ENCODE measurements around the gene LYST. TPM values are rescaled to one million over a fixed set of nuclear protein-coding genes. Genes with fewer than 3 reads are reported as not detected.

Gene LYST
- polyA plus RNA-seq, 1 donor (not counting 4 experiments of a cell fraction or from before 2014, with no cell fraction given): 24.7 TPM

DNA sequence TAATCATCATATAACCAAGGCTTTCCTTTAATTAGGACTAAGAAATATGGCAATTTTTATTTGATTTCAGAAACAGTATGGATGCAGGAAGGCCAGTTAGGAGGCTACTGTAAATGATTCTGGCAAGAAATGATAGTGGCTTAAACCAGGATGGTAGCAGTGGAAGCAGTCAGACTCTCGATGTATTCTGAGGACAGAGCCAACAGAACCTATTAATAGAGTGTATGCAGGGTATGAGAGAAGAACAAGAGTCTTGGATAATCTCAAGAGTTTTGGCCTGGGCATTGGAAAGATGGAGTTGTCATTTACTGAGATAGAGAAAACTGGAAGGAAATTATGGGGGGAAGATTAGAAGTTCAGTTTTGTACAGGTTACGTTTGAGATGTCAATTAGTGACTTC is 143.8 kb downstream of the LYST start:
- no peaks in the 10 kb centered on the region for H3K9me3 ChIP-seq (ENCODE audit: control insufficient read depth, low read depth, low read length)
- no peak overlapping the region for H2AFZ ChIP-seq (ENCODE audit: control insufficient read depth, low read length)
- H3K27me3 ChIP-seq (ENCODE audit: control insufficient read depth, extremely low read depth, insufficient read depth, low read length): no peaks in the 10 kb centered on the region
- H3K9me1 ChIP-seq (ENCODE audit: control insufficient read depth, extremely low read depth, insufficient read depth, low read length): no peaks in the 10 kb centered on the region
- H4K20me1 ChIP-seq (ENCODE audit: control insufficient read depth, extremely low read depth, insufficient read depth, low read length): no peaks in the 10 kb centered on the region
- DNase-seq (ENCODE audit: low read depth, low spot score): no peak
- no peak overlapping the region for H3K27ac ChIP-seq (ENCODE audit: control insufficient read depth, insufficient read depth, low read length)
- no peaks in the 10 kb centered on the region for H3K79me2 ChIP-seq (ENCODE audit: control insufficient read depth, insufficient read depth, low read length)
- FAIRE-seq: no peak
- dilution Hi-C loops (cut with MboI; ENCODE audit: extremely low pct_ligation_motif_present, low sequenced_read_pairs): no loop called here
- no peak overlapping the region for H3K9ac ChIP-seq (ENCODE audit: control insufficient read depth, extremely low read depth, insufficient read depth, low read length)
- TF ChIP-seq, protein P1, sequence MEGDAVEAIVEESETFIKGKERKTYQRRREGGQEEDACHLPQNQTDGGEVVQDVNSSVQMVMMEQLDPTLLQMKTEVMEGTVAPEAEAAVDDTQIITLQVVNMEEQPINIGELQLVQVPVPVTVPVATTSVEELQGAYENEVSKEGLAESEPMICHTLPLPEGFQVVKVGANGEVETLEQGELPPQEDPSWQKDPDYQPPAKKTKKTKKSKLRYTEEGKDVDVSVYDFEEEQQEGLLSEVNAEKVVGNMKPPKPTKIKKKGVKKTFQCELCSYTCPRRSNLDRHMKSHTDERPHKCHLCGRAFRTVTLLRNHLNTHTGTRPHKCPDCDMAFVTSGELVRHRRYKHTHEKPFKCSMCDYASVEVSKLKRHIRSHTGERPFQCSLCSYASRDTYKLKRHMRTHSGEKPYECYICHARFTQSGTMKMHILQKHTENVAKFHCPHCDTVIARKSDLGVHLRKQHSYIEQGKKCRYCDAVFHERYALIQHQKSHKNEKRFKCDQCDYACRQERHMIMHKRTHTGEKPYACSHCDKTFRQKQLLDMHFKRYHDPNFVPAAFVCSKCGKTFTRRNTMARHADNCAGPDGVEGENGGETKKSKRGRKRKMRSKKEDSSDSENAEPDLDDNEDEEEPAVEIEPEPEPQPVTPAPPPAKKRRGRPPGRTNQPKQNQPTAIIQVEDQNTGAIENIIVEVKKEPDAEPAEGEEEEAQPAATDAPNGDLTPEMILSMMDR (optimal IDR thresholded peaks at IDR 0.05 in 1 of 3, IDR thresholded peaks at IDR 0.05 in 1 of 3, conservative IDR thresholded peaks at IDR 0.05 in 1 of 3; ENCODE audit: extremely low read depth in 1 of 3, insufficient read depth in 2 of 3, low read length in 3 of 3): no peak
- TF ChIP-seq EZH2 (IDR thresholded peaks at IDR 0.05; ENCODE audit: low read length): no peak
- H3K4me2 ChIP-seq (ENCODE audit: control insufficient read depth, extremely low read depth, insufficient read depth, low read depth, low read length): no peak overlapping the region
- no peak overlapping the region for H3K4me3 ChIP-seq (ENCODE audit: control insufficient read depth in 2 of 3, extremely low read depth in 1 of 3, insufficient read depth in 2 of 3, low read depth in 1 of 3, low read length in 3 of 3)
- peaks cover 2 to 15% of the 10 kb centered on the region in 2 experiments for H3K36me3 ChIP-seq (ENCODE audit: control insufficient read depth in 2 of 2, extremely low read depth in 1 of 2, insufficient read depth in 2 of 2, low read length in 2 of 2)
- H3K4me1 ChIP-seq (ENCODE audit: control insufficient read depth, extremely low read depth, insufficient read depth, low read length): no peaks in the 10 kb centered on the region

DNA sequence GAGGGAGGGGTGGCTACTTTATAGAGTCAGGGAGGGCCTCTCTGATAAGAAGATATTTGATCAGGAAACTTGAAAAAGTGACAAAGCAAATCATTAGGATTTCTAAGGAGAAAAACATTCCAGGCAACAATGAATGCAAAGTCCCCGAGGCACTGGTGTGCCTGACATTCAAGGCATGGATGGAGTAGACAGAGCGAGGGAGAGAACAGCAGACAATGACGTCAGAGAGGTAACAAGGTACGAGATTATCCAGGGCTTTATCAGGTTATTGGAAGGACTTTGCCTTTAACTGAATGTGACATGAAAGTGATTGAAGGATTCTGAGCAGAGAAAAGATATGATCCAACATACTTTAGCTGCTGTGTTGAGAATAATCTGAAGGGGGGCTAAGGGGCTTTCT is 144.7 kb downstream of the LYST start:
- Histone ChIP-seq H3K36me3 (ENCODE audit: control insufficient read depth in 2 of 2, extremely low read depth in 1 of 2, insufficient read depth in 2 of 2, low read length in 2 of 2) (peaks cover 2 to 17% of the 10 kb centered on the region in 2 experiments), H3K9me1 (ENCODE audit: control insufficient read depth, extremely low read depth, insufficient read depth, low read length) (no peaks in the 10 kb centered on the region), H3K79me2 (ENCODE audit: control insufficient read depth, insufficient read depth, low read length) (no peaks in the 10 kb centered on the region), H3K9ac (ENCODE audit: control insufficient read depth, extremely low read depth, insufficient read depth, low read length) (no peak overlapping the region), H3K27ac (ENCODE audit: control insufficient read depth, insufficient read depth, low read length) (no peak overlapping the region), H3K4me3 (ENCODE audit: control insufficient read depth in 2 of 3, extremely low read depth in 1 of 3, insufficient read depth in 2 of 3, low read depth in 1 of 3, low read length in 3 of 3) (no peak overlapping the region), H2AFZ (ENCODE audit: control insufficient read depth, low read length) (no peak overlapping the region), H3K4me2 (ENCODE audit: control insufficient read depth, extremely low read depth, insufficient read depth, low read depth, low read length) (no peak overlapping the region), H3K9me3 (ENCODE audit: control insufficient read depth, low read depth, low read length) (no peaks in the 10 kb centered on the region), H3K27me3 (ENCODE audit: control insufficient read depth, extremely low read depth, insufficient read depth, low read length) (no peaks in the 10 kb centered on the region), H4K20me1 (ENCODE audit: control insufficient read depth, extremely low read depth, insufficient read depth, low read length) (no peaks in the 10 kb centered on the region), H3K4me1 (ENCODE audit: control insufficient read depth, extremely low read depth, insufficient read depth, low read length) (no peaks in the 10 kb centered on the region)
- dilution Hi-C loops (cut with MboI; ENCODE audit: extremely low pct_ligation_motif_present, low sequenced_read_pairs): no loop called here
- DNase-seq (ENCODE audit: low read depth, low spot score): no peak
- TF ChIP-seq, protein P1 (optimal IDR thresholded peaks at IDR 0.05 in 1 of 3, IDR thresholded peaks at IDR 0.05 in 1 of 3, conservative IDR thresholded peaks at IDR 0.05 in 1 of 3; ENCODE audit: extremely low read depth in 1 of 3, insufficient read depth in 2 of 3, low read length in 3 of 3): no peak
- no peak for TF ChIP-seq EZH2 (IDR thresholded peaks at IDR 0.05; ENCODE audit: low read length)
- no peak for FAIRE-seq
